HG03103 (cell line): ENCODE data around the gene EFHC2.

Experiments used
- ATAC-seq: cut with Tn5 transposase; IDR thresholded peaks from one replicate; pipeline ENCODE4 v1.9.1; 2021; ENCODE audit warnings: low read depth; ENCODE audit not compliant: unreplicated experiment

The EFHC2 gene

GRCh38 chrX:44343412-44344141, at the start of gene EFHC2:
Gene EFHC2, minus strand, starts transcription at chrX:44343672. Its CDS starts 84 bp downstream, at chrX:44343588.
- ATAC-seq: no peak

GRCh38 chrX:44392767-44393166, 49.3 kb upstream of the EFHC2 start:
- no peak for ATAC-seq

- ATAC-seq: no peak
Measured at GRCh38 chrX:44384688-44385338, 41.3 kb upstream of the EFHC2 start.

- no peak for ATAC-seq
Measured at GRCh38 chrX:44382871-44383270, 39.4 kb upstream of the EFHC2 start.

- no peak for ATAC-seq
Measured at GRCh38 chrX:44352758-44353157, 9.3 kb upstream of the EFHC2 start.

GRCh38 chrX:44349561-44349960, 6.1 kb upstream of the EFHC2 start:
- ATAC-seq: no peak

- no peak for ATAC-seq
Measured at GRCh38 chrX:44344687-44345086, 1.2 kb upstream of the EFHC2 start.

GRCh38 chrX:44344194-44344593, 722 bp upstream of the EFHC2 start:
- no peak for ATAC-seq

- ATAC-seq: no peak
Measured at GRCh38 chrX:44342866-44343265, 606 bp downstream of the EFHC2 start.

- ATAC-seq: no peak
Measured at GRCh38 chrX:44338361-44338760, 5.1 kb downstream of the EFHC2 start.

GRCh38 chrX:44332437-44332836, 11.0 kb downstream of the EFHC2 start:
- ATAC-seq: no peak

- ATAC-seq: no peak
Measured at GRCh38 chrX:44330227-44330626, 13.2 kb downstream of the EFHC2 start.

GRCh38 chrX:44319550-44319949, 23.9 kb downstream of the EFHC2 start:
- ATAC-seq: no peak

GRCh38 chrX:44317181-44317580, 26.3 kb downstream of the EFHC2 start:
- ATAC-seq: no peak

- ATAC-seq: no peak
Measured at GRCh38 chrX:44314808-44315207, 28.7 kb downstream of the EFHC2 start.

GRCh38 chrX:44314259-44314734, 29.2 kb downstream of the EFHC2 start:
- no peak for ATAC-seq

GRCh38 chrX:44312421-44312820, 31.1 kb downstream of the EFHC2 start:
- no peak for ATAC-seq

- ATAC-seq: no peak
Measured at GRCh38 chrX:44310227-44310626, 33.2 kb downstream of the EFHC2 start.

GRCh38 chrX:44308869-44309268, 34.6 kb downstream of the EFHC2 start:
- no peak for ATAC-seq

- ATAC-seq: no peak
Measured at GRCh38 chrX:44306356-44306755, 37.1 kb downstream of the EFHC2 start.

GRCh38 chrX:44305921-44306320, 37.6 kb downstream of the EFHC2 start:
- ATAC-seq: no peak

- no peak for ATAC-seq
Measured at GRCh38 chrX:44303119-44303518, 40.4 kb downstream of the EFHC2 start.
